Astrocyte of the spinal cord (primary cell): ENCODE results near the gene ICA1L.
A peak's percentile ranks its signal among the peaks of the same experiment; 100 is the strongest.
"Not testable (repeated sequence)": the region's sequence is repeated elsewhere in the genome, so short reads cannot be mapped to it uniquely, and the experiment has no call there.

ENCODE experiments used
- DNase-seq: peaks from one replicate; pipeline ENCODE4 v3.0.0; 2011; ENCODE audit warnings: low read depth, low spot score
- H3K4me3 ChIP-seq: 2 replicates; pipeline ENCODE4 v1.5.1; 2011; ENCODE audit warnings: low read depth, mild to moderate bottlenecking, low read length, moderate library complexity
- CTCF ChIP-seq: IDR thresholded peaks from 2 replicates; pipeline ENCODE4 v1.5.1; 2012; ENCODE audit warnings: low read depth, mild to moderate bottlenecking, low read length, inconsistent platforms
- in situ Hi-C: cut with HindIII; loops from 2 replicates; pipeline ENCODE4 v1.10.0; 2017; ENCODE audit warnings: low sequenced_read_pairs

The ICA1L gene

GRCh38 chr2:202871300-202872141 is at the start of gene ICA1L:
Gene ICA1L, minus strand, starts transcription at chr2:202871766. Its CDS starts 42,757 bp downstream, at chr2:202829009.
- H3K4me3 ChIP-seq, result peak within 1 kb of the TSS; percentile 75
- in situ Hi-C loops, result no loop called here
- peak; percentile 71 for DNase-seq
- peak; percentile 2 for TF ChIP-seq CTCF

GRCh38 chr2:202918860-202919259 is 47.3 kb upstream of the ICA1L start:
- no peak overlapping the region for H3K4me3 ChIP-seq
- no peak for TF ChIP-seq CTCF
- DNase-seq, result no peak
- in situ Hi-C loops, result no loop called here

- in situ Hi-C loops, result not testable (repeated sequence)
- peak overlapping the region; percentile 90 for H3K4me3 ChIP-seq
- peak; percentile 13 for DNase-seq
Measured at GRCh38 chr2:202912342-202913201, 41.0 kb upstream of the ICA1L start.

- DNase-seq, result peak; percentile 96
- in situ Hi-C loops, result no loop called here
- H3K4me3 ChIP-seq, result peak within 1 kb of the TSS; percentile 90
- TF ChIP-seq CTCF, result no peak
Measured at GRCh38 chr2:202911512-202912341, 40.2 kb upstream of the ICA1L start, which contains the start of the genes CARF and WDR12. Gene CARF, plus strand, starts transcription at chr2:202912275. Its CDS starts 29,628 bp downstream, at chr2:202941903. Gene WDR12, minus strand, starts transcription at chr2:202911673. Its CDS starts 197 bp downstream, at chr2:202911476.

GRCh38 chr2:202911203-202911511 is 39.6 kb upstream of the ICA1L start:
- in situ Hi-C loops, result no loop called here

GRCh38 chr2:202910698-202911097 is 39.1 kb upstream of the ICA1L start:
- H3K4me3 ChIP-seq, result peak overlapping the region; percentile 90
- TF ChIP-seq CTCF, result no peak
- in situ Hi-C loops, result no loop called here
- DNase-seq, result no peak

More at GRCh38 chr2:202911203-202911511, 39.6 kb upstream of the ICA1L start:
- no peak for TF ChIP-seq CTCF
- DNase-seq, result no peak
- peak overlapping the region; percentile 90 for H3K4me3 ChIP-seq

GRCh38 chr2:202910250-202910649 is 38.7 kb upstream of the ICA1L start:
- in situ Hi-C loops, DNase-seq: not testable (repeated sequence)
- H3K4me3 ChIP-seq, result peak overlapping the region; percentile 90
